ENCODE measurements around the gene WNT2. TPM values are rescaled to one million over a fixed set of nuclear protein-coding genes. Genes with fewer than 3 reads are reported as not detected.

WNT2 gene
- total and polyA plus RNA-seq, 10 of the 15 experiments (the other 5 are each of a cell fraction or from before 2014, with no cell fraction given) = 0.07 to 0.34 (median 0.19) TPM

GRCh38 chr7:117347962-117348672 lies 25.3 kb upstream of the WNT2 start (continued):
- TF ChIP-seq CEBPB (IDR thresholded peaks at IDR 0.05; ENCODE audit: borderline replicate concordance in 1 of 2, low read depth in 2 of 2, low read length in 2 of 2) = no peak
- 0 out of 2 replicates have a peak, but pooled peaks have one; percentile 47 for TF ChIP-seq MYB (IDR thresholded peaks at IDR 0.05; ENCODE audit: borderline replicate concordance, low read depth, low read length)
- no peak for TF ChIP-seq FOS (IDR thresholded peaks at IDR 0.05; ENCODE audit: borderline replicate concordance, extremely low read depth, insufficient read length)

GRCh38 chr7:117347480-117347879 lies 24.6 kb upstream of the WNT2 start:
- Histone ChIP-seq H3K27me3 (replicated peaks in 1 of 2; ENCODE audit: control insufficient read depth in 2 of 2, insufficient read depth in 2 of 2, low read length in 1 of 2) (no peaks in the 10 kb centered on the region), H3K36me3 (ENCODE audit: control insufficient read depth in 2 of 2, insufficient read depth in 2 of 2, low read length in 1 of 2) (no peaks in the 10 kb centered on the region), H3K9ac (ENCODE audit: control insufficient read depth, insufficient read depth, low read length) (no peak overlapping the region), H3K4me1 (ENCODE audit: control insufficient read depth, insufficient read depth, low read length) (peaks cover 19% of the 10 kb centered on the region), H4K20me1 (ENCODE audit: control insufficient read depth, insufficient read depth) (no peaks in the 10 kb centered on the region), H3K4me2 (ENCODE audit: control insufficient read depth, insufficient read depth) (0 out of 2 replicates have a peak overlapping the region, but pooled peaks have one; percentile 73), H3K79me2 (ENCODE audit: control insufficient read depth, insufficient read depth, low read length) (no peaks in the 10 kb centered on the region), H3K4me3 (no peak overlapping the region), H3K27ac (ENCODE audit: control insufficient read depth, insufficient read depth) (peak overlapping the region; percentile 41), H2AFZ (ENCODE audit: control insufficient read depth, low read depth, low read length) (peak overlapping the region; percentile 13), H3K9me3 (replicated peaks; ENCODE audit: control insufficient read depth, insufficient read depth, low read length) (no peaks in the 10 kb centered on the region; the same call in 2 of the 3 replicates)
- BruUV-seq (replicated peaks) = no TSS peak
- 44% methylated on average over 6 of the region's 6 CpGs for WGBS (ENCODE audit: insufficient coverage, insufficient replicate concordance, low lambda C conversion rate, missing lambda C conversion rate)
- RAD21 ChIA-PET (ENCODE audit: unreplicated experiment) = interaction anchor here (0.8 to 5.4 kb wide), 30 partner anchors 9 to 386 kb away, joined by 3 to 49 read pairs (median 4); partner anchors contain the start of gene WNT2
- intact Hi-C loops (cut with micrococcal nuclease; ENCODE audit: unreplicated experiment) (loop anchor here (5.0 kb wide), 1 partner anchor 35 kb away; no protein-coding TSS in a partner anchor), in situ Hi-C loops (cut with MboI) (no loop called here)
- DNase-seq (ENCODE audit: low read depth, low spot score) (no peak), ATAC-seq (peak; percentile 66), FAIRE-seq (no peak)
- SMC1A ChIA-PET (ENCODE audit: uncharacterized antibody, unreplicated experiment) = interaction anchor here (0.6 to 5.9 kb wide), 33 partner anchors 9 to 391 kb away, joined by 3 to 53 read pairs (median 7); partner anchors contain the start of gene WNT2
- CTCF ChIA-PET = interaction anchor here (0.7 to 3.8 kb wide), 20 partner anchors 9 to 134 kb away, joined by 3 to 19 read pairs (median 6); partner anchors contain the start of gene WNT2
- POLR2A ChIA-PET = interaction anchor here (1.0 to 3.8 kb wide), 9 partner anchors 17 to 384 kb away, joined by 3 to 25 read pairs (median 6); no protein-coding TSS in a partner anchor
- TF ChIP-seq DPF2 (IDR thresholded peaks at IDR 0.05) (no peak), CHD1 (IDR thresholded peaks at IDR 0.05; ENCODE audit: low read depth, low read length) (no peak), RCOR1 (conservative IDR thresholded peaks at IDR 0.05; ENCODE audit: low read depth, low read length) (no peak), SRF (IDR thresholded peaks at IDR 0.05; ENCODE audit: low read depth in 2 of 2, low read length in 2 of 2) (no peak), SMAD1 (IDR thresholded peaks at IDR 0.05; ENCODE audit: low read depth, partially characterized antibody) (peak; percentile 65), MTA2 (IDR thresholded peaks at IDR 0.05; ENCODE audit: low read depth) (no peak), PML (IDR thresholded peaks at IDR 0.05; ENCODE audit: low read length) (no peak), KDM1A (IDR thresholded peaks at IDR 0.05; ENCODE audit: borderline replicate concordance) (no peak), POLR2A (IDR thresholded peaks at IDR 0.05; ENCODE audit: low read depth, low read length) (no peak), IRF3 (IDR thresholded peaks at IDR 0.05) (no peak), HDGF (IDR thresholded peaks at IDR 0.05) (no peak), ZBTB40 (IDR thresholded peaks at IDR 0.05; ENCODE audit: borderline replicate concordance) (no peak), RELA (IDR thresholded peaks at IDR 0.05; ENCODE audit: borderline replicate concordance, partially characterized antibody) (no peak), ZNF384 (IDR thresholded peaks at IDR 0.05; ENCODE audit: borderline replicate concordance, low read depth, low read length) (no peak), RFX5 (IDR thresholded peaks at IDR 0.05; ENCODE audit: low read depth, low read length) (0 out of 2 replicates have a peak, but pooled peaks have one; percentile 1)

Measured in GM12878 (cell line).